GM12875 (cell line): ENCODE results near the gene SGCG.
"Not testable (repeated sequence)": the region's sequence is repeated elsewhere in the genome, so short reads cannot be mapped to it uniquely, and the experiment has no call there.

Experiments
- H3K4me3 ChIP-seq: one replicate; pipeline ENCODE4 v1.5.1; 2011; ENCODE audit warnings: low read depth, low read length, control low read depth
- CTCF ChIP-seq: IDR thresholded peaks from 2 replicates; pipeline ENCODE4 v1.5.1; 2011; ENCODE audit warnings: low read depth, mild to moderate bottlenecking, control low read depth, inconsistent platforms, low read length, moderate library complexity, borderline replicate concordance; ENCODE audit not compliant: insufficient read depth

SGCG gene

GRCh38 chr13:23289917-23290357 lies 109.2 kb downstream of the SGCG start:
- H3K4me3 ChIP-seq: no peak overlapping the region
- TF ChIP-seq CTCF: no peak

GRCh38 chr13:23292586-23292985 lies 111.8 kb downstream of the SGCG start:
- H3K4me3 ChIP-seq: no peak overlapping the region
- no peak for TF ChIP-seq CTCF

- not testable (repeated sequence) for H3K4me3 ChIP-seq
Observed at GRCh38 chr13:23314837-23315236, 134.1 kb downstream of the SGCG start.

GRCh38 chr13:23319883-23320224 lies 139.1 kb downstream of the SGCG start:
- H3K4me3 ChIP-seq: no peak overlapping the region
- TF ChIP-seq CTCF: no peak

- no peak overlapping the region for H3K4me3 ChIP-seq
- no peak for TF ChIP-seq CTCF
Observed at GRCh38 chr13:23320926-23321534, 140.3 kb downstream of the SGCG start.

GRCh38 chr13:23321535-23322241 lies 140.9 kb downstream of the SGCG start:
- H3K4me3 ChIP-seq: no peak overlapping the region
- TF ChIP-seq CTCF: no peak

GRCh38 chr13:23322353-23323336 lies 141.9 kb downstream of the SGCG start:
- H3K4me3 ChIP-seq: no peak overlapping the region
- no peak for TF ChIP-seq CTCF
